ENCODE measurements around the gene ISLR2.
"Not testable (repeated sequence)": the region's sequence is repeated elsewhere in the genome, so short reads cannot be mapped to it uniquely, and the experiment has no call there.

Gene ISLR2

DNA sequence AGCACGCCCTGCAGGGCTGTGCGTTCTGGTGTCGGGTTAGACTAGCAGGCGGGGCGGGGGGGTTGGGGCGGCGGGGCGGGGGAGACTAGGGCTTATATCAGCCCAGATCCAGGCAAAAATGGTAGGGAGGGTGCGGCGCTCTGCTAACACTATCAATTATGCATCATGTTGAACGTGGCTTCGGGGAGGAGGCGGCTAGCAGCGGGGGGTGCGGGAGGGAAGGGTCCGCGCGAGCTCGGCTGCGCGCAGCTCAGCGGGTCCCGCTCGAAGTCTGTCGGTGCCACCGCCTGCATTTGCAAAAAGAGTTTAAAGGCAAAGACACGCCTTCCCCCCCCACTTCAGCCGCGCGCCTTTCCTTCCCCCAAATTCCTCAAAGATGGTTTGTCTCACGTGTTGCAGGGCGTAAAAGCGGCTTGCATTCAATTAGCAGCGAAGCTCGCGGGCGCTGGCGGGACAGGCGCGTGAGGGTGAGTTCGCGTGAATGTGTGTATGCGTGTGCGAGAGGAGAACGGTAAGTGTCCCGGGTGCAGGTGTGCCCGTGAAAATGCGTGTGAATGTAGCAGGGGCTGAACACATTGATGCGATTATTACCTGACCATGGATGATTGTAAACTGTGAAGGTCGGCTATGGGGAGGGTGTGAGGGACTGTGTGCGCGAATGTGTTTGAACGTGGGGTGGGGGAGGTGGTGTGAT is at the start of gene ISLR2:
TSS of gene ISLR2 (plus strand) at position 432 of the 694 bp plus-strand sequence. CDS start 2,169 bp downstream, outside the sequence.
- no peak for DNase-seq

GRCh38 chr15:74082450-74082849 is 47.9 kb upstream of the ISLR2 start, which contains the start of gene GOLGA6A:
TSS of gene GOLGA6A (minus strand) at chr15:74082550. CDS start at chr15:74082509, 41 bp downstream.
- not testable (repeated sequence) for DNase-seq

DNA sequence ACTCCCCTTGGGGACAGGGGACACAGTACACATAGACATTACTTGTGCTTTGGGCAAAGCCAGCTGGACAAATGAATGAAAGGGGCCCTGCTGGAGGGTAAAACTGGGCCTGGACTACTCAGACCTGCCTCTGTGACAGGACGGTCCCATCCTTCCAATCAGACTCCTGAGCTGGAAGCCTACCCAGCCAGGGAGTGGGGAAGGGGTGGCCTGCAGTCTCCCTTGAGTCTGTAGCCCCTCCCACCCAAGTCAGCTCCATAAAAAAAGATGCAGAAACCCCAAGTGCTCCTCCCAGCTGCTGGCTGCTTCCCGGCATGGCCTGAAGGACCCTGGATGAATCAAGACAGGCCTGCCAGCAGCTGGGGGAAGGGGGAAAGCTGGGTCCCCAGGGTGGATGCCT is 35.8 kb upstream of the ISLR2 start:
- not testable (repeated sequence) for DNase-seq

GRCh38 chr15:74095610-74096009 is 34.8 kb upstream of the ISLR2 start:
- DNase-seq, result not testable (repeated sequence)

DNA sequence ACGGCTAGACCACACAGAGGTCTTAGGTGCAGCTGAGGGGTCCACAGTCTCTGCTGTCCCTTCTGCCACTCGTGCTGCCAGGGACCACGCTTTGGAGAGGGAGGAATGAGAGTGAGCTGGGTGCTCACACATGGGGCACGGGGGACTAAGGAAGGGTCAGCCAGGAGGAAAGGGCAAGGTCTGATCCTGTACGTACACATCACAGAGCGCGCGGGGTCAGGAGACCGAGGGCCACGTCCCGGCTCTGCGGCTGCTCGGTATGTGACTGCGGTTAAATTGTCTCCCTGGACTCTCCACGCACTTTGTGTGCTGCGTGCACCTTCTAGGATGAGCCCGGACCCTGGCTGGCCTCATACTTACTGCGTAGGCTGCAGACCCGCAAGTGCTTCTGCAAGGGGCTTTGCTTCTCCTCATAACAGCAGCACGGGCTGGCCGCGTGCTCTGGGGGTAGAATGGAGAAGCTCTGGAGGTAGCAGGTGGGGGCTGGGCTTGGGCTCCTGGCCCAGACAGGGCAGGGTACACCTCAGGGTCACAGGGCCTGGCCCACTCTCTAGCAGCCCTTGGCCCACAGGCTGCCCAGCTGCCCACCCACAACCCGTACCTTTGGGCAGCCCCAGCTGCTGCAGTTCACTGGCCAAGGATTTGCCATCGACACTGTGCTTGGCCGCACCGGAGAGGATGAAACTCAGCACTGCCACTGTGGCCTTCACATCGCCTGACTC is 33.5 kb upstream of the ISLR2 start:
- DNase-seq, result not testable (repeated sequence)

- DNase-seq, result not testable (repeated sequence)
These were observed 30.2 kb upstream of the ISLR2 start for GRCh38 chr15:74099963-74100733.

DNA sequence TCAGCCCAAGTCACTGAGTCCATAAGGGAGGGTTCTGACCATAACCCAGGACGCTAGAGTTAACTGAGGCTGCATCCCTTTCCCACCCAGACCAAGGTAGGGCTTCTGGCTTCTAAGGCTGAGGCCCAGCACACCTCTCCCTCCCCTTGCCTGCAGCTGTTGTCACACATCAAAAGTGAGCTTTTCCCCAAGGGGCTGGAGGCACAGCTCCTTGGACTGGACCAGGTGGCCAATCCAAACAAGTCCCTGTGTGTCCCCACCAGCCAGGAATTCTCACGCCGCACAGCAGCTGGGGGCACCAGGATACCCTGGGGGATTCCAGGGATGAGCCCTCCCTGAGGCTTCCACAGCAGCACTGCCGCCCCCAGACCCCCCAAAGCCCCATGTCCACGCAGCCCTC is 22.3 kb upstream of the ISLR2 start:
- no peak for DNase-seq

DNA sequence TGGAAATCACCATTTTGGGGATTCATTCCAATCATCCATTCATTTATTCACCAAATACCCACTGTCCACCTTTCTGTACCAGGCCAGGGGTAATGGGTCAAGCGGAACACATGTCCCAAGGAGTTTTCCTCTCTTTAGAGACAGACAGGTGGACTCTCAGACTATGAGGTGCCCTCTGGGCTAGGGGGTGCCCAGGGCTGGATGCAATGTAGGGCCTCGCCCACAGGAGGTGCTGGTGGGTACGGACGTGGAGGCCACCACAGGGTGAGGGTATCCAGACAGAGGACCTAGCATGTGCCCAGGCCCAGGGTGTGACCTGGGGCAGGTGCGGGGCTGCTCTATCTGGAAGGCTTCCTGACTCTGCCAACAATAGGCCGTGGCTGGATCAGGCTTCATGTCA is 21.8 kb upstream of the ISLR2 start:
- DNase-seq, result not testable (repeated sequence)

GRCh38 chr15:74109713-74110112 is 20.7 kb upstream of the ISLR2 start:
- no peak for DNase-seq

- DNase-seq, result no peak
These were observed 10.0 kb upstream of the ISLR2 start for GRCh38 chr15:74120426-74120825.

DNA sequence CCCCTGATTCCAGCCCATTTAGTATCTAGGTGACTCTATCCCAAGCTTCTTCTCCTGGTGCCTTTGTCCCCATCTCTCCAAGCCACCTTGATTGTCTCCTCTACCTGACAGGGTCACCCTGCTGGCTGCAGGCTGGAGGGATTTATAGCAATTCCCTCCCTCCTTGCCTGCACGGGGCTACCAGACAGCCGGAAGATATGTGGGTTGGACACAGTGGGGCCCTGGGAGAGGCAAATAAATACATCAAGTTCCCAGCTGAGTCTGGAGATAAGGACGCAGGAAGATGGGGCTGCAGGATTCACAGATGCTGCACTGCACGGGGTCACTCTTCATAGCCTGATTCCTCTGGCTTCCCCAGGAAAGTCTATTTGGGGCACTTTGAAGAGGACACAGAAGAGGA is 9.3 kb upstream of the ISLR2 start:
- DNase-seq, result no peak

GRCh38 chr15:74121858-74122257 is 8.5 kb upstream of the ISLR2 start:
- DNase-seq, result no peak

- DNase-seq, result no peak
These were observed 7.8 kb upstream of the ISLR2 start for GRCh38 chr15:74122403-74123130.

- DNase-seq, result no peak
These were observed 7.3 kb upstream of the ISLR2 start for GRCh38 chr15:74123131-74123429.

GRCh38 chr15:74123658-74124057 is 6.7 kb upstream of the ISLR2 start:
- DNase-seq, result no peak

GRCh38 chr15:74124196-74124595 is 6.2 kb upstream of the ISLR2 start:
- no peak for DNase-seq

GRCh38 chr15:74124759-74125158 is 5.6 kb upstream of the ISLR2 start:
- DNase-seq, result no peak

DNA sequence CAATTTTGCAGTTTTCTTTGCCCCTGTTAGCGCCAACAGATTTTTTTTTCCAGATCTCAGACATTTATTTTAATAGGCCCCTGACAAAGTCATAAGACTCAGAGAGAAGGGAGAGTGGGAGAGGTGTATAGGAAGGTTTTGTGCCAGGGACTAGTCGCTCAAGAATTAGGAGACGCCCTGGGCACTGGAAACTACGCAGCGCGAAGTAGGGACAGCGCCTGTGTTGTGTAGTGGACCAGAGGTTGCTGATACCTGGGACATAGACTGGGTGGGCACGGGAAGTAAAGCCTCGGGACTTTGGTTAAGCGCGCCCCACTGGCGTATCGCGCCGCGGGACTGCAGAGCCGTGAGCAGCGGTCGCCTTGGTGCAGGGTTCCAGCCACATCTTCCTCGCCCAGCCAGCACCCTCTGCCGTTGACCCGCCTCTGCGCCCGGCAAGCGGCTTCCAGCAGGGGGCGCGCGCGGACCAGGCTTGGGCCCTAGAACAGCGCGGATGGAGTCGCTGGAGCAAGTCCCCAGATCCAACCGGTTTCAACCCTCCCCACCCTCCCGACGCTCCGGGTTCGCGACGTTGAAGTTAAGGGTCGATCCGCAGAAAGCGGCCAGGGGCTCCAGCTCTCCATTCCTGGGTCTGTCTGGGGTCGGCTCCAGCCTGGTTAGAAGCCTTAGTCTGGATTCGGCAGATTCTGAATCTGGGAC is 3.0 kb upstream of the ISLR2 start:
- DNase-seq, result peak; percentile 76

- DNase-seq, result no peak
These were observed 2.2 kb upstream of the ISLR2 start for GRCh38 chr15:74127954-74128784.

DNA sequence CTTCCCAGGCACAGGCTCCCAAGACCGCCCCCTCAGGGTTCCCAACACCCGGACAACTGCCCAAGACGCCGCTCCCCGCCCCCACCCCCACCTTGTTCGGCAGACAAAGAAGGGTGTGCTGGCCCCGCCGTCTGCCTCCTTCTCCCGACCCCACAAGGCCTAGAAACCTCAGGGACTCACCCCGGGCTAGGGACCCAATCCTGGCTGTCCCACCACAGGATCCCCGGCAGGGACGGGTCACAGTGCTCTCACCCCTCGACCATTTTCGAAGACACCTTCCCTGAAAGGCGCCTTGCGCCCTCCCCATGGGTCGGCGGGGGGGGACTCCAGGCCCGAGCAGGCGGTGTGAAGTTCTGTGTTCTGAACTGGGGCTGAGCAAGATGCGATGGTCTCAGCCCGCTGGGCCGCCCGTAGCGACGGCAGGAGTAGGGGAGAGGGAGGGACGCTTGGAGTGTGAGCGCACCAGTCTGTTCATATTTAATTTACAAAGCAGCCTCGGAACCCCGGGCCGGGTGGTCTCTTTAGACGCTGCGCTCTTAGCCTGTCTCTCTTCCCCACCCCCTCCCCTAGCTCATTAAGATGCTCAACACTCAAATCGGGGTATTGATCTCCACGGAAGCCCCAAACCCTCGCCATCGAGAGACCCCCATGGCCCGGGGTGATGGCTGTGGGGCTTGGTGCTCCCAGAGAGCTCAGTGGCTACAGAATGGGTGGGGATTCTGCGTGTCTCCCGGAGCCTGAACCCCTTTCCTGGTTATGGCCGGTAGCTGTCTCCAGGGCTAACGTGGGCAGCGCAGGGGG is 1.4 kb upstream of the ISLR2 start:
- peak; percentile 12 for DNase-seq

Data from NCI-H1105 treated with DMSO at 0.1 percent for 48 hours (cell line).